ENCODE measurements around the gene CSMD2.

Gene CSMD2

GRCh38 chr1:33997127-33998036 lies 167.6 kb downstream of the CSMD2 start:
- DNase-seq (ENCODE audit: low read depth) = no peak

GRCh38 chr1:33996281-33996680 lies 168.7 kb downstream of the CSMD2 start:
- no peak for DNase-seq (ENCODE audit: low read depth)

- no peak for DNase-seq (ENCODE audit: low read depth)
Measured at GRCh38 chr1:33993301-33993700, 171.7 kb downstream of the CSMD2 start.

- DNase-seq (ENCODE audit: low read depth) = no peak
Measured at GRCh38 chr1:33990281-33990680, 174.7 kb downstream of the CSMD2 start.

GRCh38 chr1:33988161-33988560 lies 176.9 kb downstream of the CSMD2 start:
- no peak for DNase-seq (ENCODE audit: low read depth)

- DNase-seq (ENCODE audit: low read depth) = no peak
Measured at GRCh38 chr1:33986390-33987095, 178.5 kb downstream of the CSMD2 start.

GRCh38 chr1:33985656-33986055 lies 179.4 kb downstream of the CSMD2 start:
- no peak for DNase-seq (ENCODE audit: low read depth)

- DNase-seq (ENCODE audit: low read depth) = no peak
Measured at GRCh38 chr1:33984906-33985565, 180.0 kb downstream of the CSMD2 start.

- no peak for DNase-seq (ENCODE audit: low read depth)
Measured at GRCh38 chr1:33982419-33982818, 182.6 kb downstream of the CSMD2 start.

GRCh38 chr1:33979341-33979740 lies 185.7 kb downstream of the CSMD2 start:
- DNase-seq (ENCODE audit: low read depth) = no peak

GRCh38 chr1:33975961-33976360 lies 189.1 kb downstream of the CSMD2 start:
- DNase-seq (ENCODE audit: low read depth) = no peak

- DNase-seq (ENCODE audit: low read depth) = no peak
Measured at GRCh38 chr1:33973799-33974545, 191.1 kb downstream of the CSMD2 start.

GRCh38 chr1:33972676-33973395 lies 192.2 kb downstream of the CSMD2 start:
- DNase-seq (ENCODE audit: low read depth) = no peak

- DNase-seq (ENCODE audit: low read depth) = no peak
Measured at GRCh38 chr1:33971913-33972312, 193.1 kb downstream of the CSMD2 start.

GRCh38 chr1:33971018-33971710 lies 193.9 kb downstream of the CSMD2 start:
- DNase-seq (ENCODE audit: low read depth) = no peak

GRCh38 chr1:33970148-33970825 lies 194.7 kb downstream of the CSMD2 start:
- no peak for DNase-seq (ENCODE audit: low read depth)

- DNase-seq (ENCODE audit: low read depth) = no peak
Measured at GRCh38 chr1:33966346-33967141, 198.5 kb downstream of the CSMD2 start.

GRCh38 chr1:33965086-33965485 lies 199.9 kb downstream of the CSMD2 start:
- no peak for DNase-seq (ENCODE audit: low read depth)

GRCh38 chr1:33962061-33962460 lies 203.0 kb downstream of the CSMD2 start:
- DNase-seq (ENCODE audit: low read depth) = no peak

Data from ELR (cell line).